NCI-H82 treated with DMSO at 0.1 percent for 48 hours (cell line): ENCODE data around the gene CDK3.
A peak's percentile ranks its signal among the peaks of the same experiment; 100 is the strongest.

ENCODE experiments used
- DNase-seq: peaks from one replicate; lab custom pipeline; 2025; ENCODE audit not compliant: unreplicated experiment; lab: John Stamatoyannopoulos, UW

The CDK3 gene

GRCh38 chr17:76013377-76013932 lies 12.8 kb downstream of the CDK3 start:
- no peak for DNase-seq

GRCh38 chr17:76014100-76014924 lies 13.7 kb downstream of the CDK3 start:
- peak; percentile 19 for DNase-seq

GRCh38 chr17:76014925-76015261 lies 14.2 kb downstream of the CDK3 start:
- DNase-seq: no peak

- no peak for DNase-seq
These were observed 17.1 kb downstream of the CDK3 start for GRCh38 chr17:76017481-76018339.

- DNase-seq: no peak
These were observed 17.7 kb downstream of the CDK3 start for GRCh38 chr17:76018340-76018680.

GRCh38 chr17:76018801-76019200 lies 18.1 kb downstream of the CDK3 start:
- no peak for DNase-seq

GRCh38 chr17:76019833-76020467 lies 19.3 kb downstream of the CDK3 start:
- no peak for DNase-seq

GRCh38 chr17:76022285-76022684 lies 21.6 kb downstream of the CDK3 start:
- DNase-seq: no peak

GRCh38 chr17:76022973-76023899 lies 22.6 kb downstream of the CDK3 start:
- DNase-seq: no peak

- DNase-seq: no peak
These were observed 23.2 kb downstream of the CDK3 start for GRCh38 chr17:76023900-76024237.

GRCh38 chr17:76024353-76024752 lies 23.7 kb downstream of the CDK3 start:
- DNase-seq: no peak

- DNase-seq: no peak
These were observed 24.6 kb downstream of the CDK3 start for GRCh38 chr17:76025294-76025693.

- no peak for DNase-seq
These were observed 26.1 kb downstream of the CDK3 start for GRCh38 chr17:76026714-76027158.

GRCh38 chr17:76027159-76027839 lies 26.6 kb downstream of the CDK3 start, which contains the start of gene EVPL:
Gene EVPL, minus strand, starts transcription at chr17:76027306. Its CDS starts 108 bp downstream, at chr17:76027198.
- DNase-seq: no peak

- no peak for DNase-seq
These were observed 31.6 kb downstream of the CDK3 start for GRCh38 chr17:76032073-76032779.

- no peak for DNase-seq
These were observed 32.1 kb downstream of the CDK3 start for GRCh38 chr17:76032780-76033108.

GRCh38 chr17:76033139-76033538 lies 32.5 kb downstream of the CDK3 start:
- no peak for DNase-seq

GRCh38 chr17:76034428-76035350 lies 34.0 kb downstream of the CDK3 start:
- DNase-seq: no peak
